MM.1S (cell line): ENCODE results near the gene ELFN1.

Source experiments
- CTCF ChIP-seq: fragments of 300-600 bp; sonication (generic); IDR thresholded peaks from 2 replicates; pipeline ENCODE4 v1.5.1; 2016; ENCODE audit warnings: antibody characterized with exemption, low read length, mixed read lengths
- EZH2phosphoT487 ChIP-seq: fragments of 300-600 bp; sonication (generic); IDR thresholded peaks from 2 replicates; pipeline ENCODE4 v1.6.1; 2018; ENCODE audit warnings: antibody characterized with exemption, low read length

GRCh38 chr7:1667566-1668395 lies 2.3 kb upstream of the ELFN1 start:
- no peak for TF ChIP-seq CTCF
- TF ChIP-seq EZH2phosphoT487, result no peak
